OCI-M2 (cell line): ENCODE measurements around the gene CLBA1.
"Not testable (repeated sequence)": the region's sequence is repeated elsewhere in the genome, so short reads cannot be mapped to it uniquely, and the experiment has no call there.

Source experiments
- DNase-seq: peaks from one replicate; lab custom pipeline; 2025; ENCODE audit not compliant: unreplicated experiment; lab: John Stamatoyannopoulos, UW

Gene CLBA1

DNA sequence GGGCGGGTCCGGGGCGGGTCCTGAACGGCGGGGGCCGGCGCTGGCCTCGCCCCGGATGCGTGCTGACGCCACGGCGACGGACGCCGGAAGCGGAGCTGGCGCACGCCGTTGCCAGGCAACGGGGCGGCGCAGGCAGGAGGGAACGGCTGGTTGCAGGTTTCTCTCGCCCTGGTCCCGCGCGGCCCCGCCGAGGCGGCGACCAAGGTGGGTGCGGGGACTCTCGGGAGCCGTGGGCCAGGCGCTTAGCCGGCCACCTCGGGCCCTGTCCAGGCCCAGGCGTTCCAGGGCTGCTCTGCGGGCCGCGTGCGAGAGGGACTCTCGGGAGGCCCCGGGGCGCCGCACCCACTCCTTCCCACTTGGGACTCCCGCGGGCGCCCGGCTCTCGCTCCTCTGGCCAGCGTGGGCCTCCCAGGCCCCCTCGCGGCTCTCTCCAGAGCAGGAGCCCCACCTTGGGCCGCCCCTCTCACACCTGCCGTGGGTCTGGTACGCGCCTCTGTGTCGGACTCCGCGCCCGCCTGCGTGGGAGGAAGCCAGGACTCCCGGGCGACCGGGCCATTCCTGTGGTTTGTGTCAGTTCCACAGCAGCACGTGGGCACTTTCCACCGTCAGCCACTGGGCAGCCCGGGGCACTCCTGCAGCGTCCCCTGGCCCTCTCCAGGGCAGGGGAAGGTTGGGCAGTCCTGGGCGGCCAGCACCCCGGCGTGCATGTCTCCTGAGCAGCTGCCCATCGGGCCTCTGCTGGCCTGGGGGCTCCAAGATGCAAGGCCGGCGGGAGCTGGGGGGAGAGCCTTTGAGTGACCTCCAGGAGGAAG, at the start of gene CLBA1:
Gene CLBA1 (plus strand): TSS at position 114 of the 812 bp plus-strand sequence. CDS start 644 bp downstream, at position 758.
- DNase-seq: peak; percentile 20

DNA sequence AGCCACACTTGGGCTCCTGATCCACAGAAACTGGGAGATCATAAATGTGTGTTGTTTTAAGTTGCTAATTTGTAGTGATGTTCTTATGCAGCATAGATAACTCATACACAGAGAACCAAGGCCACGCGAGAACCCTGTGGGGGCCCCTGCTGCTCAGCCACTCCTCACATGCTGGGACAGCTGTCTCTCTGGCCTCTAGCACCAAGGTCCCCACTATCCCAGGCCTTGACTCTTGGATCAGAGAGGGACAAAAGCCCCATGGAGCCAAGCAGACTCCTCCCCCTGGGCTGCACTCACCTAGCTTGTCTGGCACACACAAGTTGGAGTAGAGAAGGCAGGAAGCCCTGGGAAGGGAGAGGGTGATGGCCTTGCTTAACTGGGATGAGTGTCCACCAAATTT, 49.6 kb upstream of the CLBA1 start:
- no peak for DNase-seq

GRCh38 chr14:104936361-104937155, 49.0 kb upstream of the CLBA1 start:
- no peak for DNase-seq

DNA sequence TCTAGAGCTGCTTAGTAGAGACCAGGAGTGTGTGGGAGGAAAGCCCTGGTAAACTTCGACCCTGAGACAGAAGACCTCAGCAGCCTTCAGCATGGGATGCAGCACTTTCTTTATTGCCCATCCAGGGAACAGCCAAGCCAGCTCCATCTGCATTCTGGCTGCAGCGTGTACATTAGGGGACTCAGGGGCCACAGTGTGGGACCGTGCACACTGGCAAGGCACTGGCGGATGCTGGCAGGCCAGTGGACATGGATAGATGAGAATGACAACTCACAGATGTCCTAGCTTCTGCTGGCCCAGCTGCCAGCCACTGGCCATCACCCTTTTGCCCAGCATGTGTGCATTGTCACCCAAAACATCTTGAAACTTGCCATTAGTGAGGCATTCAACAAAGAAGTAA, 48.4 kb upstream of the CLBA1 start:
- DNase-seq: no peak

GRCh38 chr14:104937694-104938365, 47.8 kb upstream of the CLBA1 start:
- DNase-seq: no peak

DNA sequence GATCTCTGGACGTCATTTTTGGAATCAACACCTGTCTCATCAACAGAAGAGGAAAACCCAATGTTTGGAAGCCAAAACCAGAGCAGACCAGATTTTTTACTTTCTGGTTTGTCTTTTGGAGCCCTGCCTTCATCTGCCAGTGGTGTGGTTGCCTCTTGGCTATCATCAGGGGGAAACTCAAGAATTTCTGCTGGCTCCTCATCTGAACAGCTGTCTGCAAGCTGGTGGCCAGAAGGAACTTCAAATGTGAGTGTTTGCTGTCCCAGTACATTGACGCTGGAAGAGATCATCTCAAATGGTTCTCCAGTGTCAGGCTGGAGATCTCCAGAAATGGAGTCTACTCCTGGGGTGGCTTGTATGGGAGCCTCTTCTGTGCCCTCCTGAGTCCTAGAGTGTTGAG, 47.2 kb upstream of the CLBA1 start:
- no peak for DNase-seq

DNA sequence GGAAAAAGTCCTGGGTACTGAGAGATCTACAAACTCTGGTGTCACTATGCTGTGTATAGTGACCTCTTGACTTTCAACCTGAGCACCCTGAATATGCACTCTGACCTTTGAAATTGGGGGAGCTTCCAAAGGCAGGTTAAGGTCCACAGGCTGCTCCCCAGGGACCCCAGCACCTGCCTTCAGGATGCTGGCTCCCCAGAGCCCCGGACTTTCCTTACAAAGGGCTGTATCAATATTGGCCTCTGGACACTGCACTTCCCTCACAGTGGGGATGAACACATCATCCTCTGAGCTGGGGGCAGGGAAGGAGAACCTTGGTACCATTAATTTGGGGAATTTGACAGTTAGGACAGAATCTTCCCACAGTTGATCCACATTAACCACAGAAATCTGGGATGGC, 46.6 kb upstream of the CLBA1 start:
- DNase-seq: no peak

GRCh38 chr14:104939666-104940410, 45.8 kb upstream of the CLBA1 start:
- DNase-seq: no peak

- DNase-seq: no peak
These were observed 45.0 kb upstream of the CLBA1 start for GRCh38 chr14:104940526-104941150.

DNA sequence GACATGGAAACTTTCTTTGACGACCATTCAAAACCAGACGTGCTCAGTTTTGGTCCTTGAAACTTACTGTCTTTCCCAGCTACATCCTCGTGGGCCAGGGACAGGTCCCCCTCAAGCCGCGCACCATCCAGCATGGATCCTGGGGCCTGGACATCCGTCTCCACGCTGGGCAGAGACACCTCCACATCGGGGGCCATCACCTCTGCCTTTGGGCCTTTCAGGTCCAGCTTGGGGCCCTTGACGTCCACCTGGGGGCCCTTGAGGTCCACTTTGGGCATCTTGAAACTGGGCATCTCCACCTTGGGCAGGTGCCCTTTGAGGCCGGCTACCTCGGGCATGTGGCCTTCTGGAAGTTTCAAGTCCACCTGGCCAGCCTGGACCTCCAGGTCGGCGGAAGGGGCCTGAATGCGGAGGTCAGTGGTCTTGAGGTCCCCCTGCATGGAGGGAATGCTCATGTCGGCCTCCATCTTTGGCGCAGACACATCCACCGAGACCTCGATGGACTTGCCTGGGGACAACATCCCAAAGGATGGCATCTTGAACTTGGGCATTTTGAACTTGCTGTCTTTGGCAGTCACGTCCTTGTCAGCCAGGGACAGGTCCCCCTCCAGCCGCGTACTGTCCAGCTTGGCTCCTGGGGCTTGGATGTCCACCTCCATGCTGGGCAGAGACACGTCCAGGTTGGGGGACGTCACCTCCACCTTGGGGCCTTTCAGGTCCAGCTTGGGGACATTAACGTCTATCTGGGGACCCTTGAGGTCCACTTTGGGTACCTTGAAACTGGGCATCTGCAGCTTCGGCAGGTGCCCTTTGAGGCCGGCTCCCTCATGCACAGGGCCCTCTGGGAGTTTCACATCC, 43.9 kb upstream of the CLBA1 start:
- no peak for DNase-seq

DNA sequence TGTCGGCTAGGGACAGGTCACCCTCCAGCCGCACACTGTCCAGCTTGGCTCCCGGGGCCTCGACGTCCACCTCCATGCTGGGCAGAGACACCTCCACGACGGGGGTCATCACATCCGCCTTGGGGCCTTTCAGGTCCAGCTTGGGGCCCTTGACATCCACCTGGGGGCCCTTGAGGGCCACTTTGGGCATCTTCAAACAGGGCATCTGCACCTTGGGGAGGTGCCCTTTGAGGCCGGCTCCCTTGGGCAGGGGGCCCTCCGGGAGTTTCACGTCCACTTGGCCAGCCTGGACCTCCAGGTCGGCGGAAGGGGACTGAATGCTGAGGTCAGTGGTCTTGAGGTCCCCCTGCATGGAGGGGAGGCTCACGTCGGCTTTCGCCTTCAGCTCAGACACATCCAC, 43.0 kb upstream of the CLBA1 start:
- DNase-seq: no peak

DNA sequence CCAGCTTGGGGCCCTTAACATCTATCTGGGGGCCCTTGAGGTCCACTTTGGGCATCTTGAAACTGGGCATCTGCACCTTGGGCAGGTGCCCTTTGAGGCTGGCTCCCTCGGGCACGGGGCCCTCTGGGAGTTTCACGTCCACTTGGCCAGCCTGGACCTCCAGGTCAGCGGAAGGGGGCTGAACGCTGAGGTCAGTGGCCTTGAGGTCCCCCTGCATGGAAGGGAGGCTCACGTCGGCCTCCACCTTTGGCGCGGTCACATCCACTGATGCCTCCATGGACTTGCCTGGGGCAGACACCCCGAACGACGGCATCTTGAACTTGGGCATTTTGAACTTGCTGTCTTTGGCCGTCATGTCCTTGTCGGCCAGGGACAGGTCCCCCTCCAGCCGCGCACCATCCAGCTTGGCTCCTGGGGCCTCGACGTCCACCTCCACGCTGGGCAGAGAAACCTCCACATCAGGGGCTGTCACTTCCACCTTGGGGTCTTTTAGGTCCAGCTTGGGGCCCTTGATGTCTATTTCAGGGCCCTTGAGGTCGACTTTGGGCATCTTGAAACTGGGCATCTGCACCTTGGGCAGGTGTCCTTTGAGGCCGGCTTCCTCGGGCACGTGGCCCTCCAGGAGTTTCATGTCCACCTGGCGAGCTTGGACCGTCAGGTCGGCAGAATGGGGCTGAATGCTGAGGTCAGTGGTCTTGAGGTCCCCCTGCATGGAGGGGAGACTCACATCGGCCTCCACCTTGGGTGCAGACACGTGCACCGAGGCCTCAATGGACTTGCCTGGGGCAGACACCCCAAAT, 42.2 kb upstream of the CLBA1 start:
- DNase-seq: not testable (repeated sequence)

- DNase-seq: not testable (repeated sequence)
These were observed 41.6 kb upstream of the CLBA1 start for GRCh38 chr14:104944016-104944308.

GRCh38 chr14:104944436-104945205, 41.0 kb upstream of the CLBA1 start:
- not testable (repeated sequence) for DNase-seq

DNA sequence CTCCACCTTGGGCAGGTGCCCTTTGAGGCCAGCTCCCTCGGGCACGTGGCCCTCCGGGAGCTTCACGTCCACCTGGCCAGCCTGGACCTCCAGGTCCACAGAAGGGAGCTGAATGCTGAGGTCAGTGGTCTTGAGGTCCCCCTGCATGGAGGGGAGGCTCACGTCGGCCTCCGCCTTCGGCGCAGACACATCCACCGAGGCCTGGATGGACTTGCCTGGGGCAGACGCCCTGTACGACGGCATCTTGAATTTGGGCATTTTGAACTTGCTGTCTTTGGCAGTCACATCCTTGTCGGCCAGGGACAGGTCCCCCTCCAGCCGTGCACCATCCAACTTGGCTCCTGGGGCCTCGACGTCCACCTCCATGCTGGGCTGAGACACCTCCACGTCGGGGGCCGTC, 40.3 kb upstream of the CLBA1 start:
- not testable (repeated sequence) for DNase-seq

- DNase-seq: not testable (repeated sequence)
These were observed 39.3 kb upstream of the CLBA1 start for GRCh38 chr14:104945986-104946965.

GRCh38 chr14:104947201-104947600, 38.4 kb upstream of the CLBA1 start:
- DNase-seq: not testable (repeated sequence)
